T-helper 22 cell (primary cell): ENCODE measurements around the gene PRKN.
"Not testable (repeated sequence)": the region's sequence is repeated elsewhere in the genome, so short reads cannot be mapped to it uniquely, and the experiment has no call there.

Experiments used
- DNase-seq: peaks from one replicate; pipeline ENCODE4 v3.0.0-alpha.2; 2020; ENCODE audit warnings: low read depth

Gene PRKN

DNA sequence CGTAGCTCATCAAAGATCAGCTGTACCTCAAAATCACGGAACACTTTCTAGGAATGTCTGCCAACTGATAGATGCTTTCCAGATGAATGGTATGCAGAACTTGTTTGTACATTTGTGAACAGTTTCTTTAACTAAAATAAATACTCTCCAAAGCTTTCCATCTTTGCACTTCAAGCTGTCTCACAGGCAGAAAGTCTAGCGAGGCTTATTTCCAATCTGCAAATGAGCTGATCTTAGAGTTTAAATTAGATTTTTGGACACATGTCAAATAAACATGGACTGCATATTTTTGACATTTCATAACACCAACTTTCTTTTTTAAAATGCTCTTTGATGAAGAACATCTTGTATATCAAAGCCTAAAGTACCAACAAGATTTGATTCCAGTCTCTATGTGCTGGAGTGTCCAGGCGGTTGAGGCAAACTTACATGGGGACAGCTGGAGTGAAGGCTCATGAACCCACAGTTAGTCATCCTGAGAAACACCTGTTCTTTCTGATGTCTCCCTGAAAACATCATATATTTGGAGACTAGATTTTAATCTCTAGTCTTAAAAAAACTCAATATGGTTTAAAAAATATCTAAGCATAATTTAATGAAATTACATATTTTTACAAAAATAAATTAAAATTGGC is 1185.1 kb downstream of the PRKN start:
- DNase-seq = no peak

DNA sequence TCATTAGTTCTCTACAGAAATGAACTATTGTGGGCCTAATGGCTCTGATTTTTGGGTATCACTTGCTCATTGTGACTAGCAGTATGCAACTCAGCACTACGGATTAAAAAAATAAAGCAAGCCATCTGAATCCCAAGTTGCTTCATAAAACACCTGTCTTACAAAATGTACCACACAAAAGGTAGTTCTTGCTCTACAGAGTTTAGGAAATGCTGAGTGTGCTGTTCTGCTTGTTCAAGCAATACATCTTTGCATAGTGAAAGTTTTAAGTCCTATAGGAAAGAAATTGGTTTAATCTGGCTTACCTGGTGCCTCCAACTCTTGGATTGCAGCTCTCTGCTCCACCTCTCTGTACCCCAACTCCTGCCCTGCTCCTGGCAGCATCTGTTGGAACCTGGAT is 1187.0 kb downstream of the PRKN start:
- no peak for DNase-seq

DNA sequence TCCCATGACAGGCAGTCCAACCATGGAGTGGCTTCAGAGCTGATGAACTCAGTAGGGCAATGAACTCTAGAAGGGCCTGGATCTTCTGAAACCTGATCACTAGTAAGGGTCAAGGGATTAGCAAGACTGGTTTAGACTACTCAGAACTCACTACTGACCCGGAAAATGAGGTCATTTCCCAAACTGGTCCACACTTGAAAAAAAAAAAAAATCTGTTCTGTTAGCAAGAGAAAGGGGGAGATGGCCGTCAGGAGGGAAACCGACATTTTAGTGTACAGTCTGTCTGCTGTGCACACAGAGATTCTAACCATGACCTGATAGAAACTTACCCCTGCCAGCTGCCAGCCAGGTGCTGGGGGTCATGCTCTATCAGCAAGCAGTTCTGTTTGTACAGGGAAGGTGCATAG is 1191.3 kb downstream of the PRKN start:
- no peak for DNase-seq

DNA sequence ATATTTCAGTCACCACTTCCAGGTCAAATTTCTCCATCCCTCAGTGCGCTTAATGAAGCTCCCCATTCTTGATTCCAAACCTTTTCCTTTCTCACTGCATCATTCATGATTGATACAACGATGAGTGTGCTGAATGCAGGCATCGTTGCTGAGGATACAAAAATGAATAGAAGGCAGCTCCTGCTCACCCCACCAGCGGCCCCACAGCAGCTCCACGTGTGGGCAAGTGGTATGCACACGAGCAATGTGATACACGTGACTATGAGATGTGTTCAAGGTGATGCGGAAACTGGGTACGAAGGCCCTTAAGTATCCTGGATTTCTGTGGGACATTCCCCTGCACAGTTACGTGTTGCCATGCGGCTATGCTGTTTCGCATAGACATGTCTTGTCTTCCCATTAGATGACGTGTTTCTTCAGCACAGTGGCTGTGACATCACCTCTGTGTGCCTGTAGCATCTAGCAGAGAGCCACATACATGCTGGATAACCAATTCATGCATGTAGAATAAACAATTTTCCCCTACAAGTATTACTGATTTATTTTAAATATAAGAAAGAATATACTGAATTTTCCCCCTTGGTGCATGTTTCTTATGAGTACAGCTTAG is 1193.2 kb downstream of the PRKN start:
- no peak for DNase-seq

DNA sequence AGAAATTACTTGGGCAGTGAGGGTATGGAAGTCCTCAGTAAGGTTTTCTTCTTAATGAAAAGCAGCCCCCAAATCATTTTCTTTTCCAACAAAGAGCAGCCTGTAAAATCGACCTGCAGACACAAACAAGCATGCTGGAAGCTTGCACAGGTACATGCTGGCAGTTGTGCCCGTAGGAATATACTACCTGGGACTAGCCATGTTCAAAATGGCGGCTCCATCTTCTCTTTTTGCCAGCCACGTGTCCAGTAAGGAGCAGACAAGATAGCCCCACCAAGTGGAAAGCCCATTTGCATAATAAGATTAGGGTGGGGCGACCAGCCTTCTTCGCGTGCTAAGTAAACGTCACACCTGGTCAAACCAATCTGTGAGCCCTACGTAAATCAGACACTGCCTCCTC is 1194.3 kb downstream of the PRKN start:
- no peak for DNase-seq

DNA sequence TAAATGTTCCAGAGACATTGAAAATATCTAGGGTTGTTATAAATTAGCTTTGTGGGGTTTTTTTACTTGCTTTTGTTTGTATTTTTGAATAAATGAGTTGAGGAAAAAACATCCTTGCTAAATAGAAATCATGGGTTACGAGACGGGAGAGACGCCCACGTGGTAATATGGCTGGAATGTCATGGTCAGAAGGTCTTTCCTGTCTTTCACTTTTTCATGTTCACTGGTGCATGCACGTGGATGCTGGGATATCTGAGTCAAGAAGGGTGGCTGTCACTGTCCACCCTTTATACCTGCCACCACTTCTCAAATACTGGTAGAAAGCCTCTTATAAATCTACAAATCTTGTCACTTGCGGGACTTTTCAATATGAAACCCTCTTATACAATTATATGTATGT is 1195.0 kb downstream of the PRKN start:
- no peak for DNase-seq

DNA sequence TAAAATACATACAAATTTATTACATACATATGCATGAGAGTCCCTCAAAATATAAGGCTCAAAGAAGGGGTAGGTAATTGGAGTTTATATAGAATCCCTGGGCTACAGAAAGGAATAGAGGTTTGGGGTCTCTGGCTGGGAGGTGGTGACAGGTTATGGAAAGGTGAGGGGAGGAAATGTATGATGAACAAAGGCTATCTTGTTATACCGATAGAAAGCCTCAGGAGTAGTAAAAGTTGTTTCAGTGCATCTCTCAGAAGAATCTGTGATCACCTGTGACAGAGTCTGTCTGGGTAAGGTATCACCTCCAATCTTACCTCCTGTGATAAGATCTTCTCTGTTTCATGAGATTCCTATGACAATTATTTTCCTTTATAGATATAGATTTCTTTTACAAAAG is 1200.8 kb downstream of the PRKN start:
- DNase-seq = no peak

DNA sequence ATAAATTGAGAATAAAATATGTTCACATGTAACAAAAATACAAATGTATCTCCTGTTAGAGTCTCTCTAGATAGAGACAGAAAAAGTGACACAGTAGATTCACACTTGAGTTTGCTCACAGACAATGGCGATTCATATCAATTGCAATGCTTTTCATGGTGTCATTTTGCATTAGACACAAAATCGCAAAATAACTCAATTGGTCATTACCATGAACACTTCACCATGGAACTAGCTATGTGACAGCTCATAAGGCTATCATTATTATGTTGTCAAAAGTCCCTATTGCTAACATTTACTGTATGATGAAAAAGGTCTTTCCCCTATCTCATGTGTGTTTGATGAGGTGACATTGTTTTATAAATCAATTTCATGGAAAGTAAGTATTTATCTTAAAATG is 1204.2 kb downstream of the PRKN start:
- DNase-seq = no peak

DNA sequence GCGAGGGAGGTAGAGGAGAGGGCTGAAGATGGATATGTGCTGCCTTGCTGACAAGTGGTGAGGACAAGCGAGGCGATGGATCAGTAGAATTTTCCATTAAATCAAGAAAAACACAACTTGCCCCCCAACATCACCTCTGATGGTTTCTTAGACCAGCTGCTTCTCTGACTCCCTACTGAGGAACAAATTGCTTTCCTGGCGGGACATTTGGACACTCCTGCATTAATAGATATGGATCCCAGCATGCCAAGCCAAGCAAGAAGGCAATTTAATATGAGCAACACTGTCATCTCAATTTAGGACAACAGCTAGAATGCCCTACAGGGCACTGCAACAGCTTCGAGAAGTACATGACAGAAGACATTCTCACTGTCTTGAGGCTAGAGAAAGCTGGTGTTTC is 1205.3 kb downstream of the PRKN start:
- DNase-seq = no peak

DNA sequence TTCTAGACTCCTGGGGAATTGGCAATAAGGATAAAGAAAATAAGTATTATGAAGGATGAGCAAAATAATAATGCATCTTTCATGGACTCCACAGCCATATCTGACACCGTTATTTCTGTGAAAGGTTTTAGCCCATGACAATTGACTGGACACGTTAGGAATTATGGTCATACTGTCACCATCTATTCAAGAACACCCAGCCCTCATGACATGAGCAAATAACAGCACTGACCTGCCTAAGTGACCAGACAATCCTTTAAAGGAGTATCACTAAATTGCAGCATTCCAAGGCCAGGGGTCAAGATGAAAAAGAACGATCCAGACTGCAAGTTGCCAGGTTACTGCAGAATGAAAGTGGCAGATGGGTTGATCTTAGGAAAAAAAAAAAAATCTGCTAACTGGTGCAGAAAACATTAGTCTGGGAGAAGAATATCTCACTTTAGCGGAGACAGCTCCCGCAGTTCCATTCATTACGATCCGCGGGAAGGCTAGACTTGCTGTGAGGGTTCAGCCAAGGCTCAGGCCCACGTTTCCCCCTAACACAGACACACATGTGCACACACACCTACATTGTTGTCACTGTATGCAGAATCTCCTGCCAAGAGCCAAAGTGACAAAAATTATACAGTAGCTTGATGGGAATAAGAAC is 1216.0 kb downstream of the PRKN start:
- no peak for DNase-seq

DNA sequence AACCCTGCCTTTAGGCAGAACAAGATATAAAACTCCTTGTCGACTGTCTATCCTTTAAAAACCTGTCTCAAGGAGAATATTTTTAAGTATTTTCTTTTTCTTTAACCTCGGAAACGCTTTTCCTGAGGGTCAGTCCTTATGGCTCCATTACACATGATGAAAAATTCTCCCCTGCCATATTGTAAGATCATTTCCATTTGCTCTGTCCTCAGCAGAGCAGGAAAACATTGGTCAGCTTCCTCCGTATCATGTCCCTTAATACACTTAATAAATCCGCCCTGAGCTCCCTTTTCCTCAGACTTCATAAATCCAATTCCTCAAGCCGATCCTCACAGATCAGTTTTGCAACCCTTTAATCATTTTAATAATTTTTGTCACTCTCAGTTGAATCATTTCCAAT is 1219.2 kb downstream of the PRKN start:
- DNase-seq = no peak

DNA sequence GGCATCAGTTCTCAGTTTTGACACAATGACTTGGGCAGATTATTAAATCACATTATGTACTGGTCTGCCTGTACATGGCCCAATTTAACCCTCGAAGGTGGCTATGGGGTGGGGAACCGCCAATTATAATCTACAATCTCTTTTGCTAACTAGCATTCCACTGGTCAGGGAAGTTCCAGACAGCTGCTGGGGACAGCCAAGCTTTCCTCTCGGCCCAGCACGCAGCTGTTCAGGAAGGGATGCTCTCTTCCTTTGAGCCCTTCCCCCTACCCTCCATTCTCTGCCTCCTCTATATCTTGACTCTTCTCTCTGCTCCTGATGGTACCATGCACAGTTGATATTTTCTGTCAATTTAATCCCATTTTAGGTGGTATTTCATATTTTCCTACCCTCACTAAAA is 1220.2 kb downstream of the PRKN start:
- no peak for DNase-seq

DNA sequence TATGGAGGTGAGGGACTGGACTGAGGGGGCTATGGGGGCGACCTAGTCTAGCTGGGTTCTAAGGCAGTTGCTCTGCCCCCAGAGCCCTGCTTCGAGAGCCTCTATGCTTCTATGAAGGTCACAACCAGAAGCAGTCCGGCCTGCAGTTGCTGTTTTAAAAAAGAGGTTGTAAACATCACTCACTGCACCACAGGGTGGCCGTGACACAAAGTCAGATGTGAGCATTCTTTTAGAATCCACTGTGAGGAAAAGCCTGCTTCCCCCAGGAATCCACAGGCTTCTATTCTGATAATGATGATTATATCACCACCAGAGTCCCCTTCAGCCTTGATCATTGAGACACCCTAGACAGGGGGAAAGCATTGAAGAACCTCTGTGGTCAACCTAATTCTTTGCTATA is 1224.0 kb downstream of the PRKN start:
- DNase-seq = no peak

DNA sequence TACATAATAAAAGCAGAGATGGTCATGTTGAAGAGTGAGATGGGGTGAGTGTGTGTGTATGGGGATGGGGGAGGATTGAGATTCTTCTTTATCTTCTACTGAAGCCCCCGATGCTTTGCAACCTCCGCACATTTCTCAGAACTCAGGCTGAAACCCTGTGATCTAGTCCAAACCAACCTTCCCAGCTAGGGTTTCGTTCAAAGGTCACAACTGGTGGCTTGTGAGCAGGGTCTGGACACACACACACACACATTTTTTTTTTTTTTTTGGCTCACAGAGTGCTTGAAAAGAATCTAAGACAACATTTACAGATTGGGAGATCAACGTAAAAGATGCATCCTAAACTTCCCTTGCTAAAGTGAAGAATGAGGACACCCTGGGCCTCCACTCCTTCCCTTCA is 1228.7 kb downstream of the PRKN start:
- DNase-seq = no peak

DNA sequence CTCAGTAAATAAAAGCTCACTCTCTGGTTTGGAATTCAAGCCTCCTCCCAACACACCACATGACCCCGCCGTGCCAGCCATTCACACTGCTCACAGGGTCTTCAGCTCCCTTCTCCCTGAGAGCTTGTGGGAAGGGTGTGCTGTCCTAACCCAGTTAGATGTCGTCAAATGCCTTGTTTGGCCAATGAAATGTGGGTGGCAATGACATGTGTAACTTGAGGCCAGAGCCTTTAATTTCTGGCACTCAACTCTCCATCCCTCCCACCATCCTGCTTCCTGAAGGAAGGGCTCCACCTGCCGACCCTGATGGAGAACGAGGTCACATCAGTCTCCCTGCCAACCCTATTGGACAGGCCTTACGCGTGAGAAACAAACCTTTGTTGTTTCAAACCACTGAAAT is 1229.2 kb downstream of the PRKN start:
- no peak for DNase-seq

DNA sequence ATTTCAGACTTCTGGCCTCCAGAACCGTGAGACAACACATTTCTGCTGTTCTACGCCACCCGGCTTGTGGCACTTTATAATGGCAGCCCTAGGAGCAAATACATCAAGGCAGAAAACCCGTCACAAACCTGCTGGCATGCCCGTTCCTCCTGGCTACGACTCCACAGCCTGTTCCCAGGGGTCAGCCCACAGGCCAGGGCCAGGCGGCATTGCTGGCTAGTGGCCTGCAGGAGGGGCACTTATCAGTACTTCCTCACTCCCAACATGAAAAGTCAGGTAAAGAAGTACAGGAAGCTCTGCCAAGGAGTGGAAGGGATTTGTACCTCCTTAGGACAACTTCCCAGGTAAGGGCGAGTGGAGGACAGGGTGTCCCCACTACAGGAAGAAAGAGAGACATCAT is 1230.6 kb downstream of the PRKN start:
- no peak for DNase-seq

DNA sequence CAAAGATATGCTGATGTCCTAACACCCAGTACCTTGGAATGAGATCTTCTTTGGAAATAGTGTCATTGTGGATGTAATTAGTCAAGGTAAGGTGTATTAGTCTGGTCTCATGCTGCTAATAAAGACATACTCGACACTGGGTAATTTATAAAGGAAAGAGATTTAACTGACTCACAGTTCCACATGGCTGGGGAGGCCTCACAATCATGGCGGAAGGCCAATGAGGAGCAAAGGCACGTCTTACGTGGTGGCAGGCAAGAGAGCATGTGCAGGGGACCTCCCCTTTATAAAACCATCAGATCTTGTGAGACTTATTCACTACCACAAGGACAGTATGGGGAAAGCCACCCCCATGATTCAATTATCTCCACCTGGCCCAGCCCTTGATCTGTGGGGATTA is 1231.3 kb downstream of the PRKN start:
- DNase-seq = not testable (repeated sequence)

DNA sequence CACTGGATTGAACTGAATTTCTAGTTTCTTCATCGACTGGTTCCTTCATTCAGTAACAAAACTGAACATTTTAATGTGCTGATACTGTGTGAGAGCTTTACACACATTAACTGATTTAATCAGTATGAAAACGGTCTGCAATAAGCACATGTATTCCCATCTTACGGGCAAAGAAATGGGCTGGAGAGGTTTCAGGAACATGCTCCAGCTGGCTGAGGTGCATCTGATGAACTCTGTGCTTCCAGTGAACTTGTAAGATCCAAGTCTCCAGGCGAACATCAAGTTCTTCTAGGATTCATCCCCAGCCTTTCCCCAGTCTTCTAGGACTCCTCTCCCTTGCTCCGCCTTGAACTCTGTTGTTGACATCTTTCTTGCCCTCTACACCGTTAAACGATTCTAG is 1233.0 kb downstream of the PRKN start:
- DNase-seq = no peak

DNA sequence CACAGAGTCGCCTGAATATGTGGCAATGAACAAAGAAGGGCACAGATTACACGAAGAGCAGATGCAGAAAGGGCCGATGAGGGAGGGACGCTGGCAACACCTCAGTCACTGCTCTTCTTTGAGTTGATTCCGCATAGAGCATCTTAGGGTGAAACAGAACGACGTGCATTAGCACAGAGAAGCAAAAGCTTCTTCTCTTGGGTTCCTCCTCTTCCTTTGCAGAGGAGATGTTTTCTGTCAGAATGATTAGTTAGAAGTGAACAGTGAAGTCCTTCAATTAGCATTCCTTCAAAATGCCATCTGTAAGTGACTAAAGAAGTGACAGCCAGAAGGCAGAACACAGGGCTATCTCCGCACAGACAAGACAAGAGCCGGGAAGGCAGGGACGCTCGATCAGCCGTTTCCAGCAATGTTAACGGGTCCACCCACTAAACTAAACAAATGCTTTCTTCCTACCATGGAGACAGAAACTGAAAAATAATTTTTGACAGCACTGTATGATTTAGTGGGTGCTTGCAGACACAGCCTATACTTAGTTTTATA is 1233.9 kb downstream of the PRKN start:
- no peak for DNase-seq

DNA sequence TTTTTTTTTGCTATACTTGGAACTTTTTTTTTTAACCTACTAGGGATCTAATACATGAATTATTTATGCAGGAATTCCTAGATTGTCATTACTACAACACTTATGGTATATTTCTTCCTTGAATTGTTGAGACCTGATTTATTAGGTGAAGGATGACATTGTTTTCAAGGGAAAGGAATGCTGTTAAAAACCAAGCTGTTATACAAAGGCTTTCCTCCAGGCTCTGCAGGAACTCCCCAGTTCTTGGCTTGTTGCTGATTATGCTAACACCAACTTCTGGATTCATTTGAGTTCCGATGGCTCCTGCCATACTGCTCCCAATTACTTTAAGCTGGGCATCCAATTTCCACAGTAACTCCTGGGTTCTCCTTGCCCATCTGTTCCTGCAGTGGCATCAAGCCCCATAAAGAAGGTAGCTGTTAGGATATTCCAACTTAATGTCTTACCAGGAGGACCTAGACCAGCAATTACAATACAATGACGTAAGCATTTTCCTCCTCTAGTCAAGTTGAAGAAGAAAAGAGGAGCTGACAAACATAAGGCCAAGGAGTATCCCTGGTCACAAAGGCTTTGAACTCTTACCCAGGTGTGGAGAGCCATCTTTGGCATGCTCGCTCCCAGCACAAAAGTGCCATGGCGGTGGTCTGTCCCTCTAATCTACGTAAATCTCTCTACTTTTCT is 1237.8 kb downstream of the PRKN start:
- DNase-seq = no peak

DNA sequence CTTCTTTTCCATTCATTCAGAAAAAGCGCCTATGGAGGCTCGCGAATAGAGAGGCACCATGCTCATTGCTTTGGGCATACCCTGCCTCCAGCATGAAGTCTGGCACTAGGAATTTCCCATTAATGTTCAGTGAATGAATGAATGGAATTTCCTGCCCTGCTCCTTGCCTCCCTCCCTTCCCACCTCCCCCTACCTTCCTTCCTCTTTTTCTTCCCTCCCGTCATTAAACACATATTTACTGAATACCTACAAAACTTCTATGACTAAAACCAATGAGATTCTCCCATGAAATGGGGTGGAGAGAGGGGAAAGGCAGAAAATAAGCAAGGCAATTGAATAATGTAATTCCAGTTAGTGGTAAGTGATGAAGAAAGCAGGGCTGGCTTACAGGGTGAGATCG is 1239.9 kb downstream of the PRKN start:
- DNase-seq = no peak

DNA sequence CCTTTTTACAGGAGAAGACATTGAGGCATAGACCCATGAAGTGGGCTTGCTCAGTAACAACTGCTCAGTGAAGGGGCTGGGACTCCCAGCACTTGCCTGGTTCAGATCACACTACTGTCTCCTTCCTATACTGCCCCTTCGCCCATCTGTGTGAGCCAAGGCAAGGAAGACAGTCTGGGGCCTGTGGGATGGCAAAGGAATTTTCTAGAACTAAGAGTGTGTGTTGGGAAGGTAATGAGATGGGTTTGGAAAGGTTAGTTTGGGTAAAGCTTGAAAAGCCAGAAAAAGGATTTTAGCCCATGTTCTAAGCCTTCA is 1240.4 kb downstream of the PRKN start:
- DNase-seq = no peak
